Activated effector memory CD4-positive, alpha-beta T cell treated with Interleukin-2 at 50 U/mL for 16 hours (primary cell): ENCODE data around the gene DMPK.
"Not testable (repeated sequence)": the region's sequence is repeated elsewhere in the genome, so short reads cannot be mapped to it uniquely, and the experiment has no call there.

ENCODE experiments used
- DNase-seq: peaks from one replicate; pipeline ENCODE4 v3.0.0-alpha.2; 2020

The DMPK gene

GRCh38 chr19:45767881-45768654 lies 14.2 kb downstream of the DMPK start:
- no peak for DNase-seq

- no peak for DNase-seq
These were observed 14.8 kb downstream of the DMPK start for GRCh38 chr19:45767410-45767880.

GRCh38 chr19:45766869-45767346 lies 15.4 kb downstream of the DMPK start:
- DNase-seq = no peak

DNA sequence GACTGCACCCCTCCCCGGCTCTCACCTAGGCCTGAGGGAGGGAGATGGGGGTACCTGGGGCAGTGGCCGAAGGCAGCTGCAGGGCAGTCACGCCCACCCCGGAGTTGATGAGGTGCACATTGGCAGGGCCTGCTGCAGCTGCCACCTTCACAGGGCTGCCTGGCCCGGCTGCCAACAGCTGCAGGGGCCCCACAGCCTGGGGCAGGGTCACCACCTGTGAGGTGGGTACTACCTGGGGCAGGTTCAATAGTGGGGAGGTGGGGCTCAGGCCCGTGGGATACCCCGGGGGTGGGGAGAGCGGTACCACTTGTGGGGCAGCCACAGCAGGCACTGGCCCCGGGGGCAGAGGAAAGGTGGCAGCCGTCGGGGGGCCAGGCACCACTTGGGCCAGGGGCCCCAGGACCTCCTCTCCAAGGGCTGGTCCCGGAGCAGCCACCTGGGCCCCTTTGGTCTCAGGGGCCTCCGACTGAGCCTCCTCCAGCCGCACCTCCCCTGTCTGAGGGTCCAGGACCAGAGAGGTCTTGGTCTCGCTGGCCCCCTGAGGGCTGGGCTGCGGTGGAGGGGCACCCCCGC lies 15.9 kb downstream of the DMPK start:
- DNase-seq = no peak

- no peak for DNase-seq
These were observed 16.5 kb downstream of the DMPK start for GRCh38 chr19:45765702-45766295.

GRCh38 chr19:45764945-45765701 lies 17.2 kb downstream of the DMPK start:
- no peak for DNase-seq

DNA sequence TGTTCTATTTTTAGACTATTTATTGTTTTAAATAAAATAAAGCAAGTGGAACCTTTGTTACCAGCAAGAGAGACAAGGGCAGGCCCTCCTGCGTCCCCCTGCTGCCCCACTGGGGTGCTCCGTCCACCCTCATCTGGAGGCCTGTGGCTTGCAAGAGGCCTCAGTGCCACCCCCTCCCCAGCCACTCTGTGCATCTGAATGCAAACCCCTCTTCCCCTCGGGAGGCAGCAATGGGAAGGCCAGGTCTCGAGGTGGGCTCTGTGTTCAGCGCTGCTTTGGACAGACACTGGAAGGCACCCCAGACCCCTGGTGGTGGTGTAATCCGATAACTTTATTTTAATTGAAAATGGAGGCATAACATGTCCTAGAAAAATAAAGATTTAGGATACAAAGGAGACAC lies 17.8 kb downstream of the DMPK start:
- no peak for DNase-seq

- DNase-seq = no peak
These were observed 18.5 kb downstream of the DMPK start for GRCh38 chr19:45763691-45764294.

- no peak for DNase-seq
These were observed 19.2 kb downstream of the DMPK start for GRCh38 chr19:45762870-45763631.

GRCh38 chr19:45761714-45762113 lies 20.6 kb downstream of the DMPK start:
- no peak for DNase-seq

DNA sequence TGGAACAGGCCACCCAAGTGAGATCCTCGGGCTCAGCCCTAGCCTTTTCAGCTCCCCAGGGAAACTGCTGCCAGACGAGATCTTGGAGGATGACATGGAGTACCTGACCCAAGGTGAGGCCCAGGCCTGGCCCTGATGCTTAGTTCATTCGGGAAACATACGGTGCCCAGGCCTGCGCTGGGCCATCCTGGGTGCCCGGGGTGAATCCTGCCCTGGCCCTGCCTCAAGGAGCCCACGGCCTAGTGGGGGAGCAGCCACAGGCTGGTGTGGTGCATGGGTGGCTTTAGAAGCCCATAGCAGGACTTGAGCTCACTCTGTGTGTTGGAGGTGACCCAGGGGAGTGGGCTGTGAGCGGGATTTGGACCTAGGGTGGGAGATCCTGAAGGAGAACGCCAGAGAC lies 23.4 kb downstream of the DMPK start:
- no peak for DNase-seq

DNA sequence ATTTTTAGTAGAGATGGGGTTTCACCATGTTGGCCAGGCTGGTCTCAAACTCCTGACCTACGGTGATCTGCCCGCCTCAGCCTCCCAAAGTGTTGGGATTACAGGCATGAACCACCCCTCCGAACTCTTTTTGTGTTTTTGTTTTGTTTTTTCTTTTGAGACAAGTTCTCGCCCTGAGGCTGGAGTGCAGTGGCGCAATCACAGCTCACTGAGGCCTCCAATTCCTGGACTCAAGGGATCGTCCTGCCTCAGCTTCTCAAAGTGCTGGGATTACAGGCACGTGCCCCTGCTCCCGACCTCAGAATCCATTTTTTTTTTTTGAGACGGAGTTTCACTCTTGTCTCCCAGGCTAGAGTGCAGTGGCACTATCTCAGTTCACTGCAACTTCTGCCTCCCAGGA lies 24.6 kb downstream of the DMPK start:
- no peak for DNase-seq

DNA sequence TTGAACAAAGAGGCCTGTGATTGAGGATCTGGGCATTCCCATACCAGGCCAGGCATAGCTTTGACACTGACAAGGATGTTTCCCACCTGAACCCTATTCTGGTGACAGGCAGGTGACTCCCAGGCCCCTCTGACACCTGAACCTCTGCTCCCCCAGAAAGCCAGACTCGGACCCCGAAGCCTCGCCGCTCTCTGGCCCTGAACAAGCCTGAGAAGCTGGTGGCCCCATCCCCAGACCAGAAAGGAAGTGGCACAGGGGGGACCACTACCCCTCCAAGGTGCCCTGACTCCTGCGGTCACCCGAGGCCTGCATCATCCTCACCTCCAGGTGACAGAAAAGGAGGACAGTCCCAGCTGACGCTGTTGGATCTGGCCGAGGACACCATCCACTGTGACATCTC lies 28.0 kb downstream of the DMPK start:
- DNase-seq = no peak

GRCh38 chr19:45753548-45753947 lies 28.7 kb downstream of the DMPK start:
- no peak for DNase-seq

GRCh38 chr19:45752639-45753038 lies 29.7 kb downstream of the DMPK start:
- DNase-seq = no peak

DNA sequence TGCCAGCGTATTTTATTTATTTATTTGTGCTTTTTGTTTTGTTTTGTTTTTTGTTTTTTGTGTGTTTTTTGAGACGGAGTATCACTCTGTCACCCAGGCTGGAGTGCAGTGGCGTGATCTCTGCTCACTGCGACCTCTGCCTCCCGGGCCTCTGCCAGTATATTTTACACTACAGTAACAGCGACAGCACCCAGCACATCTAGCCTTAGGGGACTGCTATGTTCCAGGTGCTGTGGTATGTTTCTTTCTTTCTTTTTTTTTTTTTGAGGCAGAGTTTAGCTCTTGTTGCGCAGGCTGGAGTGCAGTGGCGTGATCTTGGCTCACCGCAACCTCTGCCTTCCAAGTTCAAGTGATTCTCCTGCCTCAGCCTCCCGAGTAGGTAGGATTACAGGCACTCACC lies 30.8 kb downstream of the DMPK start:
- not testable (repeated sequence) for DNase-seq

DNA sequence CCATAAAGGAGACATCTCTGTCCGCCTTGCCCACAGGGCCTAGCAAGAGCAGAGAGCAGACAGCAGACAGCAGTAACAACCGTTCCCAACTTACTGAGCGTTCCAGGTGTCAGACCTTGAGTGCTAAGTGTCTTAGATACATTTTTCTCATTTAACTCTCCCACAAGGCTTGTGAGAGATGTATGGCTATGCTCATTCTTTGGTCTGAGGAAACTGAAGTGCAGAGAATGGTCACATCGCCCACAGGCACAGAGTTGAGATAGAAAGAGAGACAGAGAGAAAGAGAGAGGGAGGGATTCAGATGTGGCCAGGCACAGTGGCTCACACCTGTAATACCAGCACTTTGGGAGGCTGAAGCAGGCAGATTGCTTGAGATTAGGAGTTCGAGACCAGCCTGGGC lies 34.8 kb downstream of the DMPK start:
- DNase-seq = no peak

DNA sequence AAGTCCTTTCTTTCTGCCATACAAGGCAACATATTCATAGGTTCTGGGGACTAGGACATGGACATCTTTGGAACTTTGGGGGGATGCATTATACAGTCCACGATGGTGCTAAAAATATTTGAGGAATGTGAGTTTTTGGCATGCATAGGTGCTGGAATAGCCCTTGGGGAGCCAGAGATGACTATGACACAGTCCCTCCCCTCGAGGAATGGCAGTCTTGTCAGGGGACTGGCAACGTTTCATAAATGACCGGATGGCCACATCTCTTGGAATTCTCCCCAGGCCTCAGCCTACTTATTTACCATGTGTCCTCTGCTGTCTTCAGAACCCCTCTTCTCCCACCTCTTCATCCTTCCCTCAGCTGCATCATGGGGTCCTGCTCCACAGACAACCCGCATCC lies 35.4 kb downstream of the DMPK start:
- no peak for DNase-seq

- no peak for DNase-seq
These were observed 36.7 kb downstream of the DMPK start for GRCh38 chr19:45745606-45746005.

DNA sequence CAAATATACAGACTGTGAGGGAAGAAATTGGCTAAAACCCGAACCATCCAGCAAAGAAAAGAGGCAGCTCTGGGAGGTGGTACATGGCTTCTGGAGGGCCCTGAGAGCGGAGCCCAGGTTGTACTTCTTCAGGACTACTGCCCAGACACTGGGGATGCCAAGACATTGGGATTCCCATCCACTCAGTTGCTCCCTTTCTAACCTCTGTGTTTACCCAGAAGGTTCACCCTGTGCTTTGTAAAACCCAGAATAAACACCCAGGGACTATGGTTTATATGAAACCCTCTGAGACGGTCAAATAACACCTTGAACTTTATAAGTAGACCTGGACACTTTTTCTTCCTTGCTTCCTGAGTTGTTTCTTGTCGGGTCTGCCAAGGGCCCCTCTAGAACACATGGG lies 39.3 kb downstream of the DMPK start:
- no peak for DNase-seq

DNA sequence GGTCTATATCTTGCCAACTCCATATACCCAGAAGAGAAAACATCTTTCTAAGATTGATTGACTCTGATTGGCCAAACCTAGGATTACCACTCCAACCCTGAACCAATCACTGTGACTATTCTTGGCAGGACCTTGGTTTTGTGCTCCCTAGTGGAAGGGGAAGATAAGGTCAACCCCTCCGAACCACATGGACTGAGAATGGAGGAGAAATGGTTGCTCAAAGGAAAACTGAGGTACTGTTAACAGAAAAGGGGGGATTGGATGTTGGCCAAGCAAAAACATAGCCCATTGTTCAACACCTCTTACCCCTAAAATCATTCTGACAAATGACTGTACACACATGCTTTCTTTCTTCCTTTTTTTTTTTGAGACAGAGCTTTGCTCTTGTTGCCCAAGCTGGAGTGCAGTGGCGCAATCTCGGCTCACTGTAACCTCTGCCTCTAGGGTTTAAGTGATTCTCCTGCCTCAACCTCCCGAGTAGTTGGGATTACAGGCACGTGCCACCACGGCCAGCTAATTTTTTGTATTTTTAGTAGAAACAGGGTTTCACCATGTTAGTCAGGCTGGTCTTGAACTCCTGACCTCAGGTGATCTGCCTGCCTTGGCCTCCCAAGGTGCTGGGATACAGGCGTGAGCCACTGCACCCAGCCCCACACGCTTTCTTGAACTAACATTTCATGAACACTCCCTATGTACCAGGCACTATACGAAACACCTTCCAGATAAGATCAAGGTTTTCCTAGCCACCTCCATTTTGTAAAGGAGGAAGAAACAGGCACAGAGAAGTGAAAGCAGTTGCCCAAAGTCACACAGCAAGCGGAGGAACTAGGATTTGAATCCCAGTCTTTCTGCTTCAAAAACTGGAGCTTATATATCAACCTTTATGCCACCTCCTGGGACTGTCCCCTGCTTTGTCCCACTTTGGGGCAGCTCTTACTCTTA lies 42.5 kb downstream of the DMPK start:
- DNase-seq = no peak
